KMS-11 (cell line): ENCODE results near the gene LANCL2.

Source experiments
- H2AFZ ChIP-seq: fragments of 200-600 bp; sonication (generic); 2 replicates; pipeline ENCODE4 v1.6.1; 2016; ENCODE audit warnings: antibody characterized with exemption, mixed run types, low read depth
- H3K27ac ChIP-seq: fragments of 200-600 bp; sonication (generic); 2 replicates; pipeline ENCODE4 v1.6.1; 2016; ENCODE audit warnings: mild to moderate bottlenecking, mixed run types
- H3K27me3 ChIP-seq: fragments of 200-600 bp; sonication (generic); 2 replicates; pipeline ENCODE4 v1.6.1; 2017; ENCODE audit warnings: mild to moderate bottlenecking, low read depth, mixed run types, moderate library complexity; ENCODE audit not compliant: insufficient read depth
- H3K36me3 ChIP-seq: fragments of 200-600 bp; sonication (generic); 2 replicates; pipeline ENCODE4 v1.6.1; 2017; ENCODE audit warnings: mild to moderate bottlenecking, mixed run types; ENCODE audit not compliant: insufficient read depth
- H3K4me1 ChIP-seq: fragments of 200-600 bp; sonication (generic); 2 replicates; pipeline ENCODE4 v1.6.1; 2016; ENCODE audit warnings: mild to moderate bottlenecking, low read depth, mixed run types; ENCODE audit not compliant: poor library complexity, severe bottlenecking
- H3K4me2 ChIP-seq: fragments of 200-600 bp; sonication (generic); 2 replicates; pipeline ENCODE4 v1.7.0; 2016; ENCODE audit warnings: mild to moderate bottlenecking, mixed run types
- H3K4me3 ChIP-seq: fragments of 200-600 bp; sonication (generic); IDR thresholded peaks from 2 replicates; pipeline ENCODE4 v1.6.1; 2017; ENCODE audit warnings: low read depth, low read length, mixed read lengths; ENCODE audit not compliant: insufficient read depth
- H3K79me2 ChIP-seq: fragments of 200-600 bp; sonication (generic); 2 replicates; pipeline ENCODE4 v1.6.1; 2016; ENCODE audit warnings: low read depth, mixed run types; ENCODE audit not compliant: insufficient read depth
- H3K9ac ChIP-seq: fragments of 200-600 bp; sonication (generic); 2 replicates; pipeline ENCODE4 v1.6.1; 2016; ENCODE audit warnings: mild to moderate bottlenecking, mixed run types
- H4K20me1 ChIP-seq: fragments of 200-600 bp; sonication (generic); 2 replicates; pipeline ENCODE4 v1.6.1; 2016; ENCODE audit warnings: mild to moderate bottlenecking, mixed run types; ENCODE audit not compliant: insufficient read depth
- TF ChIP-seq, protein P1 (sequence below): fragments of 200-600 bp; sonication (generic); conservative IDR thresholded peaks from 2 replicates; pipeline ENCODE4 v1.6.1; 2017; ENCODE audit warnings: low read depth, mild to moderate bottlenecking, antibody characterized with exemption, low read length, moderate library complexity, mixed read lengths

Gene LANCL2

DNA sequence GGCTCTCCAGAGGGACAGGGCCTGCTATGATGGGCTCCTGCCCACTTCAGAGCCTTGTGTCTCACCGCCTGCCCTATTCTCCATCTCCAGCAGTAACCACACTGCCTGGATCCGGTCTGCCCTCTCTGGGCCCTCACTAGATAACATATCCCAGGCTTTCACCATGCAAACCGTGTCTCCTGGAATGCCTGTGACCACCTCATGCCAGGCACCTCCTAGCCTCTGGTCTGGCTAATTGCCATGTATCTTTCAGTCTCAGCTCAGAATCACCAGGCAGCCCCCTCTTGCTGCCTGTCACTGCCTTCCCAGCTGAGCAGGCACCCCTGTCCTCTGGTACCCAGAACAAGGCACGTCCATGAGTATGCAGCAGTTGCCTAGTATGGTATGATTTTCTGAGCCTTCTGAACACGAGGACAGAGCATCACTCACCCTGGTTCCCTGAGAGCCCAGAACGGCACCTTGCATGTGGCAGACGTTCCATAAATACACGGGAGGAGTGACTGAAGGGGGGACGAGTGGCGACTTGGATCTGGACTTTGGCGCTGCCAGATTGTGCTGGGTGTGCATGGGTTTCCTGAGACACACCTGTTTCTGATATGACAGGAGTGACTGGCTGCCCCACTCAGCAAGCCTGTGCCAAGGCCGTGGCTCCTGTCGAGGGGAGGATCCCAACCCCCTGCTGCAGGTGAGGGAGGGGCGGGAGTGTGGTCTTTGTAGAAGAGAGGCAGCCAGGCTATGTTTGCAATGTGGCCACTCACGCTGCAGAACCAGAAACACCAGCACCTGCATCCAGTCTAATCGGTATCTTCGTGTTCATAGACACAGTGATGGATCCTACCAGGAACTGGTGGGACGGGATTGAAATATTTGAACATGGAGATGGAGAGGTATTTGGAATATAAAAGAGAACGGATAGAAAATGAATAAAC lies 112.0 kb downstream of the LANCL2 start:
- Histone ChIP-seq H2AFZ (no peak overlapping the region), H3K4me2 (no peak overlapping the region), H3K27me3 (no peaks in the 10 kb centered on the region), H3K79me2 (peaks cover 45% of the 10 kb centered on the region; the same call in 1 of the 2 replicates), H3K27ac (no peak overlapping the region), H3K9ac (no peak overlapping the region), H3K4me3 (no peak overlapping the region), H4K20me1 (no peaks in the 10 kb centered on the region), H3K4me1 (peaks cover 51% of the 10 kb centered on the region), H3K36me3 (peaks cover 15% of the 10 kb centered on the region; the same call in 1 of the 2 replicates)
- TF ChIP-seq, protein P1, sequence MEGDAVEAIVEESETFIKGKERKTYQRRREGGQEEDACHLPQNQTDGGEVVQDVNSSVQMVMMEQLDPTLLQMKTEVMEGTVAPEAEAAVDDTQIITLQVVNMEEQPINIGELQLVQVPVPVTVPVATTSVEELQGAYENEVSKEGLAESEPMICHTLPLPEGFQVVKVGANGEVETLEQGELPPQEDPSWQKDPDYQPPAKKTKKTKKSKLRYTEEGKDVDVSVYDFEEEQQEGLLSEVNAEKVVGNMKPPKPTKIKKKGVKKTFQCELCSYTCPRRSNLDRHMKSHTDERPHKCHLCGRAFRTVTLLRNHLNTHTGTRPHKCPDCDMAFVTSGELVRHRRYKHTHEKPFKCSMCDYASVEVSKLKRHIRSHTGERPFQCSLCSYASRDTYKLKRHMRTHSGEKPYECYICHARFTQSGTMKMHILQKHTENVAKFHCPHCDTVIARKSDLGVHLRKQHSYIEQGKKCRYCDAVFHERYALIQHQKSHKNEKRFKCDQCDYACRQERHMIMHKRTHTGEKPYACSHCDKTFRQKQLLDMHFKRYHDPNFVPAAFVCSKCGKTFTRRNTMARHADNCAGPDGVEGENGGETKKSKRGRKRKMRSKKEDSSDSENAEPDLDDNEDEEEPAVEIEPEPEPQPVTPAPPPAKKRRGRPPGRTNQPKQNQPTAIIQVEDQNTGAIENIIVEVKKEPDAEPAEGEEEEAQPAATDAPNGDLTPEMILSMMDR = no peak

DNA sequence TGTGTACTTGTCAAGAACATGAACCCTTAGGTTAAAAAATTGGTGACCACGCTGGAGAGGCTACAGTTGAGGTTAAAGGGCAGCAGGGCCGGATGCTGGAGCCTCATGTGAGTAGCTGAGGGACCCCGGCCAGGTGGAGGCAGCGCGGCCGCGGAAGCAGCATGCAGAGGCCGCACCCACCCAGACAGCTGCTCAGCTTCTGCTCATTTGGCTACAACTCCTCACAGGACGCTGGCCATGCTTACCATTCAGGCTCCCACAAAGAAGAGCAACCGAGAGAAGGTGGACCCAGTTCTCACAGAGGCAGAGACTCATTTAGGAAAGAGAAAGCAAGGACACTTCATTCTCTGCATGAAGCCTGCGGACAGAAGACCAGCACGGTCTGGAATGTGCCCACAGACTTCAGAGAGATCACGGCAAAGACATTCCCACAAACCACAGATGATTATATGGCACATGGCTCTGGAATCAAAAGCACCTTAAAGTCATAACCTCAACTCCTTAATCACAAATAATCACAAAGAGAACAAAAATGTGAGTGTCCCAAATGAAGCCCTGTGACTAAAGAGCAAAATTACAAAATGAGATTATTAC lies 112.7 kb downstream of the LANCL2 start:
- peaks cover 57% of the 10 kb centered on the region for H3K4me1 ChIP-seq
- H3K4me3 ChIP-seq = no peak overlapping the region
- H2AFZ ChIP-seq = no peak overlapping the region
- H3K9ac ChIP-seq = no peak overlapping the region
- no peaks in the 10 kb centered on the region for H3K27me3 ChIP-seq
- no peak overlapping the region for H3K27ac ChIP-seq
- H4K20me1 ChIP-seq = no peaks in the 10 kb centered on the region
- H3K79me2 ChIP-seq = peaks cover 46% of the 10 kb centered on the region; the same call in 1 of the 2 replicates
- H3K4me2 ChIP-seq = no peak overlapping the region
- TF ChIP-seq, protein P1 = no peak
- H3K36me3 ChIP-seq = peaks cover 15% of the 10 kb centered on the region; the same call in 1 of the 2 replicates

DNA sequence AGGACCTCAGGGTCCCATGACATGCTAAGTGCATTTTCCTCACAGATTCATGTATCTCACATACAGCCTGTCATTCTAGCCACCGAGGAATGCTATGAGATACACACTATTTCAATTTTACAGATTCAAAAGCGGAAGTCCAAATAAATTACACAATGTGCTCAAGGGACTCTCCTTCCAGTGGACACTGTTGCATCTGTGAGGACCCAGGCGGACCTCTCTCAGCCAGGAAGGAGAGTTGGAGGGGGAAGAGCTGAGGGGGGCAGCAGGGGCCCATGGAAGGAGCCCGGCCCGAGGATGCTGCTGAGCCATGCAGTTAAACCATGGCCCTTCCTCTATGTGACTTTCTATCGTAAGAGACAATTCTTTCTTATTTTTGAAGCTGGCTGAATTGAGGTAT lies 113.6 kb downstream of the LANCL2 start:
- Histone ChIP-seq H3K9ac (no peak overlapping the region), H3K4me2 (no peak overlapping the region), H3K36me3 (peaks cover 15% of the 10 kb centered on the region; the same call in 1 of the 2 replicates), H3K79me2 (peaks cover 39% of the 10 kb centered on the region; the same call in 1 of the 2 replicates), H3K27ac (no peak overlapping the region), H2AFZ (no peak overlapping the region), H4K20me1 (no peaks in the 10 kb centered on the region), H3K4me3 (no peak overlapping the region), H3K4me1 (peaks cover 60% of the 10 kb centered on the region), H3K27me3 (no peaks in the 10 kb centered on the region)
- TF ChIP-seq, protein P1 = no peak

DNA sequence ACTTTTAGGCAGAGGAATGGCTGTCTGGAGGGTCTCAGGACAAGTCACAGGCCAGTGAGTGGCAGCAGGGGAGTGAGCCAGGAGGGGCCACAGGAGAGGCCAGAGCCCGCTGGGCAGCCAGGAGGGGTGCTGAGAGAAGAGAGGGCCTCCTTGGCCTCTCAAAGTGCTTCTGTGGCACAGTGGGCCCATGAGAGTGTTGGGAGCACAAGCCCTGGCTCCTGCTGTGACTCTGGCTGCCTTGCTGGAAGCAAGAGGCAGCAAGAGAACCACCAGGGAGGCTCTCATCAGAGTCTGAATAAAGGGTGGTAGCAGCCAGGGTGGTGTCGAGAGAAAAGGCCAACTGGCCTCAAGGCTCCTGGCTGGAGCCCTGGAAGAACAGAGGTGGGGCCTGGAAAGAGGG lies 116.0 kb downstream of the LANCL2 start:
- H3K27me3 ChIP-seq = no peaks in the 10 kb centered on the region
- H4K20me1 ChIP-seq = no peaks in the 10 kb centered on the region
- no peak overlapping the region for H2AFZ ChIP-seq
- TF ChIP-seq, protein P1 = no peak
- peaks cover 46% of the 10 kb centered on the region; the same call in 1 of the 2 replicates for H3K79me2 ChIP-seq
- no peak overlapping the region for H3K9ac ChIP-seq
- H3K4me2 ChIP-seq = no peak overlapping the region
- H3K4me1 ChIP-seq = peaks cover 74% of the 10 kb centered on the region
- no peak overlapping the region for H3K4me3 ChIP-seq
- H3K36me3 ChIP-seq = peaks cover 15% of the 10 kb centered on the region; the same call in 1 of the 2 replicates
- H3K27ac ChIP-seq = no peak overlapping the region
